K562 (cell line): ENCODE measurements around the gene SNX33. TPM values are rescaled to one million over a fixed set of nuclear protein-coding genes. Genes with fewer than 3 reads are reported as not detected.

Source experiments
- ARID1B ChIP-seq: fragments of 450-650 bp; IDR thresholded peaks from 2 replicates; pipeline ENCODE4 v1.6.1; 2016; ENCODE audit warnings: antibody characterized with exemption, mild to moderate bottlenecking, inconsistent platforms
- ASH1L ChIP-seq: fragments of 450-650 bp; IDR thresholded peaks from 2 replicates; pipeline ENCODE4 v1.6.1; 2018; ENCODE audit warnings: borderline replicate concordance, mild to moderate bottlenecking, low read depth; ENCODE audit not compliant: partially characterized antibody
- CHCHD3 ChIP-seq: fragments of 250-450 bp; sonication (Bioruptor Pico); IDR thresholded peaks from 2 replicates; pipeline ENCODE4 v2.1.2; 2022; ENCODE audit warnings: mild to moderate bottlenecking
- HSF4 ChIP-seq: fragments of 250-450 bp; sonication (Bioruptor Pico); IDR thresholded peaks from 2 replicates; pipeline ENCODE4 v2.1.2; 2022; ENCODE audit warnings: mild to moderate bottlenecking, moderate library complexity, borderline replicate concordance
- L3MBTL2 ChIP-seq: fragments of 450-650 bp; IDR thresholded peaks from 2 replicates; pipeline ENCODE4 v1.6.1; 2016; ENCODE audit warnings: mild to moderate bottlenecking, moderate library complexity
- NELFE ChIP-seq: IDR thresholded peaks from 2 replicates; pipeline ENCODE4 v1.6.1; 2011; ENCODE audit warnings: mild to moderate bottlenecking; ENCODE audit not compliant: insufficient read depth, insufficient read length
- NR0B1 ChIP-seq: fragments of 450-650 bp; IDR thresholded peaks from one replicate; pipeline ENCODE4 v1.6.1; 2018; ENCODE audit warnings: mild to moderate bottlenecking, moderate library complexity; ENCODE audit not compliant: partially characterized antibody
- RBM17 ChIP-seq: fragments of 200-400 bp; formaldehyde crosslinking; IDR thresholded peaks from 2 replicates; pipeline ENCODE4 v1.6.1; 2017; ENCODE audit warnings: low read depth, mild to moderate bottlenecking, low read length, borderline replicate concordance
- SIN3A ChIP-seq, 2 experiments: fragments of 150-350 bp in 1 of 2; IDR thresholded peaks; 2 replicates each; pipeline ENCODE4 v1.6.1; 2011 to 2016; ENCODE audit warnings: borderline replicate concordance in 2 of 2, low read depth in 2 of 2, low read length in 2 of 2, mild to moderate bottlenecking in 2 of 2, moderate library complexity in 2 of 2; ENCODE audit not compliant: control insufficient read depth in 1 of 2
- SOX6 ChIP-seq: fragments of 450-650 bp; IDR thresholded peaks from 2 replicates; pipeline ENCODE4 v1.6.1; 2014; ENCODE audit warnings: mild to moderate bottlenecking
- TEAD4 ChIP-seq, 2 experiments: sonication (generic) in 1 of 2; formaldehyde crosslinking in 1 of 2; IDR thresholded peaks; 2 replicates each; pipeline versions ENCODE4 v1.6.1 to v1.8.0; 2012 to 2022; ENCODE audit warnings: borderline replicate concordance in 1 of 2, inconsistent platforms in 1 of 2, low read length in 1 of 2, mild to moderate bottlenecking in 1 of 2, missing genetic modification reagents in 1 of 2
- ZBTB1 ChIP-seq: sonication (generic); formaldehyde crosslinking; IDR thresholded peaks from 2 replicates; pipeline ENCODE4 v1.8.1; 2023; ENCODE audit warnings: missing genetic modification reagents, low read depth, mild to moderate bottlenecking, borderline replicate concordance
- ZMIZ1 ChIP-seq, 2 experiments: fragments of 150-350 bp in 1 of 2; IDR thresholded peaks; 2 replicates each; pipeline ENCODE4 v1.6.1; 2012 to 2016; ENCODE audit warnings: low read depth in 2 of 2, low read length in 2 of 2, mild to moderate bottlenecking in 1 of 2, moderate library complexity in 1 of 2
- ZNF41 ChIP-seq: fragments of 250-450 bp; sonication (Bioruptor Pico); conservative IDR thresholded peaks from 2 replicates; pipeline ENCODE4 v1.4.0; 2020; ENCODE audit warnings: mild to moderate bottlenecking
- ZNF76 ChIP-seq: fragments of 250-450 bp; sonication (Bioruptor Pico); IDR thresholded peaks from 2 replicates; pipeline ENCODE4 v1.4.0; 2020; ENCODE audit warnings: mild to moderate bottlenecking, moderate library complexity, borderline replicate concordance
- polyA plus RNA-seq, 8 experiments: library from polyadenylated mRNA; depleted of rRNA in 4 of 8; stranded (reverse) in 5 of 8; unstranded in 3 of 8; fragments of >200 nt; fragmentation: Nextera tagmentation in 2 of 8; fragmentation: Illumina TruSeq in 1 of 8; extraction: Ambion mirVana in 2 of 8; extraction: Trizol in 1 of 8; gene quantifications; 2 replicates each; pipeline versions ENCODE4 v1.2.1 to v1.2.3, GENCODE V29; 2011 to 2014; ENCODE audit warnings: inconsistent platforms in 1 of 8, missing spikeins in 1 of 8
- total RNA-seq, 7 experiments: library from RNA; depleted of rRNA in 6 of 7; stranded (reverse); fragments of >200 nt in 6 of 7; fragmentation: Illumina TruSeq in 2 of 7; extraction: Trizol in 2 of 7; gene quantifications; 2 replicates each; pipeline versions ENCODE4 v1.2.1 to v1.2.3, GENCODE V29; 2011 to 2021; ENCODE audit warnings: low replicate concordance in 1 of 7
- TF ChIP-seq, protein P1 (sequence below): sonication (generic); formaldehyde crosslinking; IDR thresholded peaks from 2 replicates; pipeline ENCODE4 v1.8.0; 2023; ENCODE audit warnings: mild to moderate bottlenecking, missing genetic modification reagents

The SNX33 gene
- total and polyA plus RNA-seq, 9 of the 15 experiments (the other 6 are each of a cell fraction or from before 2014, with no cell fraction given): 1.4 to 14.1 (median 8.2) TPM

GRCh38 chr15:75647370-75648155 is at the start of gene SNX33 (continued):
- TF ChIP-seq, protein P1, sequence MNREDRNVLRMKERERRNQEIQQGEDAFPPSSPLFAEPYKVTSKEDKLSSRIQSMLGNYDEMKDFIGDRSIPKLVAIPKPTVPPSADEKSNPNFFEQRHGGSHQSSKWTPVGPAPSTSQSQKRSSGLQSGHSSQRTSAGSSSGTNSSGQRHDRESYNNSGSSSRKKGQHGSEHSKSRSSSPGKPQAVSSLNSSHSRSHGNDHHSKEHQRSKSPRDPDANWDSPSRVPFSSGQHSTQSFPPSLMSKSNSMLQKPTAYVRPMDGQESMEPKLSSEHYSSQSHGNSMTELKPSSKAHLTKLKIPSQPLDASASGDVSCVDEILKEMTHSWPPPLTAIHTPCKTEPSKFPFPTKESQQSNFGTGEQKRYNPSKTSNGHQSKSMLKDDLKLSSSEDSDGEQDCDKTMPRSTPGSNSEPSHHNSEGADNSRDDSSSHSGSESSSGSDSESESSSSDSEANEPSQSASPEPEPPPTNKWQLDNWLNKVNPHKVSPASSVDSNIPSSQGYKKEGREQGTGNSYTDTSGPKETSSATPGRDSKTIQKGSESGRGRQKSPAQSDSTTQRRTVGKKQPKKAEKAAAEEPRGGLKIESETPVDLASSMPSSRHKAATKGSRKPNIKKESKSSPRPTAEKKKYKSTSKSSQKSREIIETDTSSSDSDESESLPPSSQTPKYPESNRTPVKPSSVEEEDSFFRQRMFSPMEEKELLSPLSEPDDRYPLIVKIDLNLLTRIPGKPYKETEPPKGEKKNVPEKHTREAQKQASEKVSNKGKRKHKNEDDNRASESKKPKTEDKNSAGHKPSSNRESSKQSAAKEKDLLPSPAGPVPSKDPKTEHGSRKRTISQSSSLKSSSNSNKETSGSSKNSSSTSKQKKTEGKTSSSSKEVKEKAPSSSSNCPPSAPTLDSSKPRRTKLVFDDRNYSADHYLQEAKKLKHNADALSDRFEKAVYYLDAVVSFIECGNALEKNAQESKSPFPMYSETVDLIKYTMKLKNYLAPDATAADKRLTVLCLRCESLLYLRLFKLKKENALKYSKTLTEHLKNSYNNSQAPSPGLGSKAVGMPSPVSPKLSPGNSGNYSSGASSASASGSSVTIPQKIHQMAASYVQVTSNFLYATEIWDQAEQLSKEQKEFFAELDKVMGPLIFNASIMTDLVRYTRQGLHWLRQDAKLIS (CRISPR knock-in tag): no peak
- TF ChIP-seq HSF4 (CRISPR knock-in tag) (no peak), L3MBTL2 (peak; percentile 44; the same call in 1 of the 2 replicates), TEAD4 (IDR thresholded peaks at IDR 0.05; ENCODE audit: low read length) (no peak), TEAD4 (CRISPR knock-in tag; IDR thresholded peaks at IDR 0.05; ENCODE audit: borderline replicate concordance) (no peak), CHCHD3 (no peak), RBM17 (no peak), ARID1B (no peak), SIN3A (IDR thresholded peaks at IDR 0.05; ENCODE audit: borderline replicate concordance in 2 of 2, control insufficient read depth in 1 of 2, low read depth in 2 of 2, low read length in 2 of 2) (peak in 1 of 2 experiments; percentile 42; a peak in 1 of 4 replicates), NR0B1 (no peak), ASH1L (no peak), ZNF76 (CRISPR knock-in tag) (no peak), ZBTB1 (no peak), SOX6 (no peak; the same call in 1 of the 2 replicates), NELFE (no peak), ZNF41 (CRISPR knock-in tag) (no peak), ZMIZ1 (IDR thresholded peaks at IDR 0.05; ENCODE audit: low read depth in 2 of 2, low read length in 2 of 2) (no peak)
